SH-SY5Y (cell line): ENCODE data around the gene TBC1D22A.

Source experiments
- GATA2 ChIP-seq: IDR thresholded peaks from 2 replicates; pipeline ENCODE4 v1.6.1; 2011; ENCODE audit warnings: mild to moderate bottlenecking, low read depth, low read length
- GATA3 ChIP-seq: IDR thresholded peaks from 2 replicates; pipeline ENCODE4 v1.6.1; 2011; ENCODE audit warnings: low read depth, mild to moderate bottlenecking, low read length, moderate library complexity

DNA sequence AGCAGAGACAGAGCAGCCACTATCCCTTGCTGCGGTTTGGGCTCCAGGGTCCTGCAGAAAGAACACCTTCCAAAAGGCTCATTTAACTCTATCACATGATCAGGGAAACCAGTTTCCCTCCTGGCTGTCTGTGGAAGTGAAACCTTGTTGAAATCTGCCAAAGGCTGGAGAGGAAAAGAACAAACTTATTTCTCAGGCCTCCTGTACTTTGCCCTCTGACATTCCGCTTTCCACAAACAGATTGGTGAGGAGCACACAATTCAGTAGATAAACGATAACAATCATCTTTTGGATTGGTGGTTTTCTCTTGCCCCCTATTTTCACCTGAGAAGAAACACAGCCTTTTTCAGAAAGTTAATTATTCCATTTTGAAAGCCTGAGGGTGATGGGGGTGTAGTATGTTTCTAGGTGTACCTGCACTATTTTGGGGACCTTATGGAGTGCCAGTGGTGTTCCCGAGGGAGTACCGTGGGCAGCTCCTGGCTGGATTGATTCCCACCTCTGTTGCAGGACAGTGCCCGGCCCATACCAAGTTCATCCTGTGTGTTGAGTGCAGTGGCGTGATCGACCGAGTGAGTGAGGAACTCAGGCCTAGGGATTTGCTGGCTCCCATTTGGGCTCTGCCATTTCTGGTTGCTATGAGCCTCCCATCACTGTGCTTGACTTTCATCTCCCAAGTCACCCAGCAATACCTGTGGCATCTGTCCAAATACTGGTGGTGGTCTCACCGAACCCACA, 102.0 kb downstream of the TBC1D22A start:
- no peak for TF ChIP-seq GATA3
- no peak for TF ChIP-seq GATA2
